WTC11 (cell line): Measurements from ENCODE around the gene FNDC3B. TPM values are rescaled to one million over a fixed set of nuclear protein-coding genes. Genes with fewer than 3 reads are reported as not detected.

ENCODE experiments used
- ATAC-seq: fragments of 200-7000 bp; cut with Tn5 transposase; 2 replicates; pipeline ENCODE4 v1.10.0; 2021; ENCODE audit warnings: mild to moderate bottlenecking, moderate library complexity
- CTCF ChIA-PET: fragments of 300-600 bp; sonication (Branson Sonifier 250); formaldehyde crosslinking; loops from one replicate; lab custom pipeline; 2021; ENCODE audit warnings: antibody characterized with exemption; lab: Charles Lee
- POLR2A ChIA-PET: fragments of 350-600 bp; sonication (Branson Sonifier 250); formaldehyde crosslinking; loops from one replicate; lab custom pipeline; 2021; ENCODE audit warnings: antibody characterized with exemption; lab: Charles Lee
- DNase-seq: peaks from one replicate; pipeline ENCODE4 v3.0.0; 2021; ENCODE audit warnings: low spot score
- H3K27ac Mint-ChIP-seq: 2 replicates; pipeline ENCODE4 v1.8.0; 2021; ENCODE audit warnings: mixed read lengths
- H3K27me3 Mint-ChIP-seq: 2 replicates; pipeline ENCODE4 v1.8.0; 2021; ENCODE audit warnings: low read depth, mild to moderate bottlenecking, moderate library complexity, mixed read lengths
- H3K36me3 Mint-ChIP-seq: 2 replicates; pipeline ENCODE4 v1.8.0; 2021; ENCODE audit warnings: mixed read lengths
- H3K4me1 Mint-ChIP-seq: 2 replicates; pipeline ENCODE4 v1.8.0; 2022; ENCODE audit warnings: mixed read lengths
- H3K4me3 Mint-ChIP-seq: 2 replicates; pipeline ENCODE4 v1.8.0; 2021; ENCODE audit warnings: mild to moderate bottlenecking, moderate library complexity, mixed read lengths
- H3K9me3 Mint-ChIP-seq: 2 replicates; pipeline ENCODE4 v1.8.0; 2021; ENCODE audit warnings: mixed read lengths
- ATF3 ChIP-seq: sonication (generic); formaldehyde crosslinking; conservative IDR thresholded peaks from 2 replicates; pipeline ENCODE4 v1.8.1; 2022; ENCODE audit warnings: mild to moderate bottlenecking, missing genetic modification reagents
- CREB1 ChIP-seq: sonication (generic); formaldehyde crosslinking; IDR thresholded peaks from 2 replicates; pipeline ENCODE4 v1.8.0; 2023; ENCODE audit warnings: mild to moderate bottlenecking, missing genetic modification reagents
- CTCF ChIP-seq: fragments of 200-600 bp; IDR thresholded peaks from 2 replicates; pipeline ENCODE4 v1.8.0; 2022; ENCODE audit warnings: antibody characterized with exemption
- E2F5 ChIP-seq: sonication (generic); formaldehyde crosslinking; IDR thresholded peaks from 2 replicates; pipeline ENCODE4 v1.8.1; 2022; ENCODE audit warnings: mild to moderate bottlenecking, moderate library complexity, missing genetic modification reagents
- FOXP4 ChIP-seq: sonication (generic); formaldehyde crosslinking; IDR thresholded peaks from 2 replicates; pipeline ENCODE4 v1.8.0; 2022; ENCODE audit warnings: mild to moderate bottlenecking, missing genetic modification reagents
- IRF1 ChIP-seq: sonication (generic); formaldehyde crosslinking; IDR thresholded peaks from 2 replicates; pipeline ENCODE4 v1.8.0; 2023; ENCODE audit warnings: missing genetic modification reagents
- PRRX2 ChIP-seq: fragments of 250-450 bp; sonication (Bioruptor Pico); IDR thresholded peaks from 2 replicates; pipeline ENCODE4 v1.8.0; 2021; ENCODE audit warnings: mild to moderate bottlenecking
- SMAD4 ChIP-seq: sonication (generic); formaldehyde crosslinking; IDR thresholded peaks from 2 replicates; pipeline ENCODE4 v1.8.0; 2022; ENCODE audit warnings: mild to moderate bottlenecking, missing genetic modification reagents
- TCF7 ChIP-seq: sonication (generic); formaldehyde crosslinking; IDR thresholded peaks from 2 replicates; pipeline ENCODE4 v1.8.0; 2022; ENCODE audit warnings: mild to moderate bottlenecking, low read depth, missing genetic modification reagents, moderate library complexity
- USF2 ChIP-seq: sonication (generic); formaldehyde crosslinking; IDR thresholded peaks from 2 replicates; pipeline ENCODE4 v1.8.1; 2023; ENCODE audit warnings: mild to moderate bottlenecking, missing genetic modification reagents, moderate library complexity
- ZBTB43 ChIP-seq: sonication (generic); formaldehyde crosslinking; IDR thresholded peaks from 2 replicates; pipeline ENCODE4 v1.8.1; 2023; ENCODE audit warnings: mild to moderate bottlenecking, missing genetic modification reagents
- ZNF138 ChIP-seq: sonication (generic); formaldehyde crosslinking; conservative IDR thresholded peaks from 2 replicates; pipeline ENCODE4 v1.8.1; 2022; ENCODE audit warnings: mild to moderate bottlenecking, moderate library complexity, missing genetic modification reagents
- ZNF423 ChIP-seq: fragments of 250-450 bp; sonication (Bioruptor Pico); IDR thresholded peaks from 2 replicates; pipeline ENCODE4 v2.1.2; 2022; ENCODE audit warnings: mild to moderate bottlenecking, moderate library complexity
- ZNF532 ChIP-seq: fragments of 250-450 bp; sonication (Bioruptor Pico); IDR thresholded peaks from 2 replicates; pipeline ENCODE4 v1.9.0; 2021; ENCODE audit warnings: mild to moderate bottlenecking, borderline replicate concordance
- ZSCAN18 ChIP-seq: fragments of 250-450 bp; sonication (Bioruptor Pico); IDR thresholded peaks from 2 replicates; pipeline ENCODE4 v2.1.2; 2022; ENCODE audit warnings: mild to moderate bottlenecking, moderate library complexity
- total RNA-seq: library from RNA; stranded (reverse); gene quantifications from 3 replicates; pipeline ENCODE4 v1.2.3, GENCODE V29; 2021

FNDC3B gene
- total RNA-seq, 1 experiment from 2014 or later, result 42.8 TPM

GRCh38 chr3:172135185-172135584 lies 95.8 kb downstream of the FNDC3B start:
- no peak for ATAC-seq
- ChIA-PET POLR2A (no interaction called here), CTCF (interaction anchor here (2.5 kb wide), 1 partner anchor 34 kb away, joined by 8 read pairs; no protein-coding TSS in a partner anchor)
- peak overlapping the region; percentile 65 for H3K27ac Mint-ChIP-seq
- H3K4me1 Mint-ChIP-seq, result peaks cover 76% of the 10 kb centered on the region
- H3K27me3 Mint-ChIP-seq, result no peaks in the 10 kb centered on the region
- H3K4me3 Mint-ChIP-seq, result no peak overlapping the region
- H3K9me3 Mint-ChIP-seq, result no peaks in the 10 kb centered on the region
- no peak for TF ChIP-seq ZNF532 (CRISPR knock-in tag)
- no peak for TF ChIP-seq ZNF138
- TF ChIP-seq SMAD4 (CRISPR knock-in tag), result no peak
- no peak for TF ChIP-seq ATF3 (CRISPR knock-in tag)
- no peak for TF ChIP-seq PRRX2 (CRISPR knock-in tag)
- no peak for TF ChIP-seq ZSCAN18 (CRISPR knock-in tag)
- no peak for DNase-seq
- peaks cover 9% of the 10 kb centered on the region; the same call in 1 of the 2 replicates for H3K36me3 Mint-ChIP-seq

GRCh38 chr3:172135820-172136219 lies 96.4 kb downstream of the FNDC3B start:
- peaks cover 77% of the 10 kb centered on the region for H3K4me1 Mint-ChIP-seq
- peak overlapping the region; percentile 30; the same call in 1 of the 2 replicates for H3K4me3 Mint-ChIP-seq
- no peak for DNase-seq

More at GRCh38 chr3:172135820-172136219, 96.4 kb downstream of the FNDC3B start:
- CTCF ChIA-PET, result interaction anchor here (0.7 to 2.5 kb wide), 2 partner anchors 11 to 34 kb away, joined by 4 to 8 read pairs; no protein-coding TSS in a partner anchor
- POLR2A ChIA-PET, result interaction anchor here (0.8 kb wide), 1 partner anchor 9 kb away, joined by 3 read pairs; no protein-coding TSS in a partner anchor
- H3K27ac Mint-ChIP-seq, result peak overlapping the region; percentile 65
- H3K9me3 Mint-ChIP-seq, result no peaks in the 10 kb centered on the region
- no peak for TF ChIP-seq USF2 (CRISPR knock-in tag)
- TF ChIP-seq TCF7 (CRISPR knock-in tag), result no peak
- no peak for TF ChIP-seq ZNF423 (CRISPR knock-in tag)
- TF ChIP-seq CREB1 (CRISPR knock-in tag), result no peak
- TF ChIP-seq ZBTB43 (CRISPR knock-in tag), result no peak
- no peak for TF ChIP-seq IRF1 (CRISPR knock-in tag)
- no peak for TF ChIP-seq CTCF
- TF ChIP-seq FOXP4 (CRISPR knock-in tag), result no peak
- TF ChIP-seq E2F5 (CRISPR knock-in tag), result 0 out of 2 replicates have a peak, but pooled peaks have one; percentile 4
- H3K27me3 Mint-ChIP-seq, result no peaks in the 10 kb centered on the region
- no peak for ATAC-seq
- peaks cover 9% of the 10 kb centered on the region; the same call in 1 of the 2 replicates for H3K36me3 Mint-ChIP-seq
